K562 (cell line): ENCODE results near the gene GPR15. TPM values are rescaled to one million over a fixed set of nuclear protein-coding genes. Genes with fewer than 3 reads are reported as not detected.

Experiments used
- BRD9 ChIP-seq: fragments of 450-650 bp; IDR thresholded peaks from 2 replicates; pipeline ENCODE4 v1.6.1; 2018; ENCODE audit warnings: low read depth; ENCODE audit not compliant: partially characterized antibody
- CEBPZ ChIP-seq: fragments of 150-350 bp; IDR thresholded peaks from 2 replicates; pipeline ENCODE4 v1.6.1; 2014; ENCODE audit warnings: low read depth, mild to moderate bottlenecking, low read length, borderline replicate concordance
- CGGBP1 ChIP-seq: fragments of 250-450 bp; sonication (Bioruptor Pico); IDR thresholded peaks from 2 replicates; pipeline ENCODE4 v1.9.0; 2021; ENCODE audit warnings: mild to moderate bottlenecking
- CREB3 ChIP-seq: fragments of 450-650 bp; conservative IDR thresholded peaks from 2 replicates; pipeline ENCODE4 v1.6.1; 2016; ENCODE audit warnings: missing genetic modification characterization, low read depth, mild to moderate bottlenecking, missing compliant biosample characterization, moderate library complexity
- CXXC5 ChIP-seq: fragments of 250-450 bp; sonication (Bioruptor Pico); IDR thresholded peaks from 2 replicates; pipeline ENCODE4 v1.8.0; 2022; ENCODE audit warnings: inconsistent platforms, mild to moderate bottlenecking, moderate library complexity
- DDX20 ChIP-seq: fragments of 450-650 bp; IDR thresholded peaks from 2 replicates; pipeline ENCODE4 v1.6.1; 2016; ENCODE audit warnings: missing genetic modification characterization, low read depth, mild to moderate bottlenecking, missing compliant biosample characterization, moderate library complexity
- ETS2 ChIP-seq: IDR thresholded peaks from 2 replicates; pipeline ENCODE4 v1.6.1; 2016; ENCODE audit warnings: borderline replicate concordance, missing genetic modification characterization, mild to moderate bottlenecking, moderate library complexity, missing compliant biosample characterization; ENCODE audit not compliant: poor library complexity, severe bottlenecking
- HINFP ChIP-seq: fragments of 450-650 bp; conservative IDR thresholded peaks from 2 replicates; pipeline ENCODE4 v1.6.1; 2016; ENCODE audit warnings: missing genetic modification characterization, low read depth, mild to moderate bottlenecking, control low read depth, missing compliant biosample characterization
- MED1 ChIP-seq: sonication (generic); formaldehyde crosslinking; IDR thresholded peaks from 2 replicates; pipeline ENCODE4 v1.8.1; 2023; ENCODE audit warnings: missing genetic modification reagents, borderline replicate concordance
- PYGO2 ChIP-seq: fragments of 450-650 bp; IDR thresholded peaks from 2 replicates; pipeline ENCODE4 v1.6.1; 2016; ENCODE audit warnings: mild to moderate bottlenecking, missing genetic modification characterization, moderate library complexity, missing compliant biosample characterization
- RBFOX2 ChIP-seq: fragments of 200-400 bp; formaldehyde crosslinking; IDR thresholded peaks from 2 replicates; pipeline ENCODE4 v1.6.1; 2017; ENCODE audit warnings: low read depth, mild to moderate bottlenecking, low read length, moderate library complexity
- SNRNP70 ChIP-seq: fragments of 200-400 bp; formaldehyde crosslinking; optimal IDR thresholded peaks from 2 replicates; pipeline ENCODE3; 2017; ENCODE audit warnings: low read depth, low read length
- THRAP3 ChIP-seq: fragments of 450-650 bp; IDR thresholded peaks from 2 replicates; pipeline ENCODE4 v1.6.1; 2016; ENCODE audit warnings: mild to moderate bottlenecking, inconsistent platforms, borderline replicate concordance
- ZNF133 ChIP-seq: fragments of 250-450 bp; sonication (Bioruptor Pico); IDR thresholded peaks from 2 replicates; pipeline ENCODE4 v1.4.0; 2020; ENCODE audit warnings: mild to moderate bottlenecking
- ZNF280B ChIP-seq: fragments of 250-450 bp; sonication (Bioruptor Pico); IDR thresholded peaks from 2 replicates; pipeline ENCODE4 v1.5.1; 2021; ENCODE audit warnings: mild to moderate bottlenecking
- ZNF431 ChIP-seq: sonication (generic); formaldehyde crosslinking; IDR thresholded peaks from 2 replicates; pipeline ENCODE4 v1.8.0; 2022; ENCODE audit warnings: mild to moderate bottlenecking, missing genetic modification reagents
- ZNF695 ChIP-seq: fragments of 450-650 bp; formaldehyde crosslinking; IDR thresholded peaks from 2 replicates; pipeline ENCODE4 v1.4.0; 2020; ENCODE audit warnings: mild to moderate bottlenecking, moderate library complexity
- ZSCAN29 ChIP-seq: fragments of 450-650 bp; IDR thresholded peaks from 2 replicates; pipeline ENCODE4 v1.6.1; 2017
- polyA plus RNA-seq, 8 experiments: library from polyadenylated mRNA; depleted of rRNA in 4 of 8; stranded (reverse) in 5 of 8; unstranded in 3 of 8; fragments of >200 nt; fragmentation: Nextera tagmentation in 2 of 8; fragmentation: Illumina TruSeq in 1 of 8; extraction: Ambion mirVana in 2 of 8; extraction: Trizol in 1 of 8; gene quantifications; 2 replicates each; pipeline versions ENCODE4 v1.2.1 to v1.2.3, GENCODE V29; 2011 to 2014; ENCODE audit warnings: inconsistent platforms in 1 of 8, missing spikeins in 1 of 8
- total RNA-seq, 7 experiments: library from RNA; depleted of rRNA in 6 of 7; stranded (reverse); fragments of >200 nt in 6 of 7; fragmentation: Illumina TruSeq in 2 of 7; extraction: Trizol in 2 of 7; gene quantifications; 2 replicates each; pipeline versions ENCODE4 v1.2.1 to v1.2.3, GENCODE V29; 2011 to 2021; ENCODE audit warnings: low replicate concordance in 1 of 7

Gene GPR15
- total and polyA plus RNA-seq, 9 of the 15 experiments (the other 6 are each of a cell fraction or from before 2014, with no cell fraction given) = 0.13 TPM; not detected in 8

GRCh38 chr3:98522544-98523281 is 9.1 kb upstream of the GPR15 start, which contains the start of gene CLDND1 (continued):
- TF ChIP-seq ZNF431 (CRISPR knock-in tag) (no peak), CEBPZ (no peak), ZNF133 (CRISPR knock-in tag) (no peak), CXXC5 (CRISPR knock-in tag) (peak; percentile 50), ETS2 (tag) (no peak), CREB3 (tag) (no peak), HINFP (tag) (no peak), DDX20 (tag) (no peak), ZSCAN29 (no peak), SNRNP70 (no peak), THRAP3 (no peak), MED1 (CRISPR knock-in tag) (no peak), CGGBP1 (no peak), BRD9 (no peak), RBFOX2 (peak; percentile 85), ZNF695 (CRISPR knock-in tag) (no peak), ZNF280B (CRISPR knock-in tag) (no peak), PYGO2 (no peak)
